ENCODE results near the gene FRMD4A. TPM values are rescaled to one million over a fixed set of nuclear protein-coding genes. Genes with fewer than 3 reads are reported as not detected.

Gene FRMD4A
- polyA plus RNA-seq, 1 donor (not counting 4 experiments of a cell fraction or from before 2014, with no cell fraction given): 12.9 TPM

DNA sequence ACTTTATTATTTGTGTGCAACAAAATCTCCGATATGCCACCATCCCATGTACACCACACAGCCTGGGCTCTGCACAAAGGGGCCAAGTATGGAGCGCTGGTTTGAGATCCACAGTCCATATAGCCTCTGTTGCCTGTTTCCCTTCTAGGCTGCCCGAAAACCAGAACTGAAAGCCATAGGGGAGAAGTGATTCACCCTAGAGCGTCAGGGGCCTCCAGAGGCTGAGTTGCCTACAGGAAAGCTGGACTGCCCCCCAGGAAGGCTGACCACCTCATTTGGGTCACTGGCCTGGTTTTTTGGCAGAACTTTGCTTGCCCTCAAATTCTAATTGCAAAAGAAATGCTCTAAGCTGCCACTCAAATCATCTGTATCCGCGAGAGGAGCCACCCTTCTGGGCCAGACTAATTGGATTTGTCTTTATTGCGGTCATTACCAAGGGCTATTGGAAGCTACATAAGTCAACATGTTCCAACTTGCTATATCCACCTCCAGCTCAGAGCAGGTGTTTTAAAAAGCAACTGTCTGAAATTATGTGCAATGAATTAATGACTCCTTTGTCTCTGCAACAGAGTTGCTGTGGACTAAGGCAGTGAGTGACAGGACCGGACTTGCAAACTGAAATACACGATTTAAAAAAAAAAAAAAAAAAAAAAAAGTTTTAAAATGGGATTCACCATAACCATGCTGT is 28.3 kb upstream of the FRMD4A start:
- dilution Hi-C loops (cut with MboI; ENCODE audit: extremely low pct_ligation_motif_present, low sequenced_read_pairs): no loop called here
- DNase-seq (ENCODE audit: low read depth, low spot score): peak; percentile 81
- H2AFZ ChIP-seq (ENCODE audit: control insufficient read depth, low read length): no peak overlapping the region

DNA sequence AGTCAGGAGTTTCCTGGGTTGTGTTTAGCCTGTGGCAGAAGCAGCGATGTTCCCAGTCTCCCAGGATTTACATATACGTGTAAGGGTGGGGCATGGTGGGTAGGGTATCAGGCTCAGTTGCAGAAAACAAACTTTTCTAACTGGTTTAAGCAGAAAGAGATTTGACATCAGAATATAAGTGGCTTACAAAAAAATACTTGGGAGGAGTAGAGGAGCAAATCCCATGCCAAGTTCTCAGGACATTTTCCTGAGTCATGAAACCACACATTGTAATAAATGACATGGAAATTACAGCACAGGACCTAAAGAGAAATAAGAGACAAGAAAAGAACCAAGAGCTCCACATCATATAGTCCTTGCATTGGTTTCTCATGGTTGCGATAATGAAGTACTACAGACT is 26.2 kb upstream of the FRMD4A start:
- DNase-seq (ENCODE audit: low read depth, low spot score): no peak
- Histone ChIP-seq H4K20me1 (ENCODE audit: control insufficient read depth, extremely low read depth, insufficient read depth, low read length) (no peaks in the 10 kb centered on the region), H2AFZ (ENCODE audit: control insufficient read depth, low read length) (no peak overlapping the region), H3K27ac (ENCODE audit: control insufficient read depth, insufficient read depth, low read length) (no peak overlapping the region), H3K9ac (ENCODE audit: control insufficient read depth, extremely low read depth, insufficient read depth, low read length) (no peak overlapping the region), H3K9me1 (ENCODE audit: control insufficient read depth, extremely low read depth, insufficient read depth, low read length) (no peaks in the 10 kb centered on the region), H3K4me1 (ENCODE audit: control insufficient read depth, extremely low read depth, insufficient read depth, low read length) (peaks cover 13% of the 10 kb centered on the region), H3K27me3 (ENCODE audit: control insufficient read depth, extremely low read depth, insufficient read depth, low read length) (no peaks in the 10 kb centered on the region), H3K36me3 (ENCODE audit: control insufficient read depth in 2 of 2, extremely low read depth in 1 of 2, insufficient read depth in 2 of 2, low read length in 2 of 2) (no peaks in the 10 kb centered on the region), H3K9me3 (ENCODE audit: control insufficient read depth, low read depth, low read length) (no peaks in the 10 kb centered on the region), H3K4me3 (ENCODE audit: control insufficient read depth in 2 of 3, extremely low read depth in 1 of 3, insufficient read depth in 2 of 3, low read depth in 1 of 3, low read length in 3 of 3) (no peak overlapping the region), H3K79me2 (ENCODE audit: control insufficient read depth, insufficient read depth, low read length) (no peaks in the 10 kb centered on the region), H3K4me2 (ENCODE audit: control insufficient read depth, extremely low read depth, insufficient read depth, low read depth, low read length) (no peak overlapping the region)
- dilution Hi-C loops (cut with MboI; ENCODE audit: extremely low pct_ligation_motif_present, low sequenced_read_pairs): no loop called here
- peak; percentile 23 for FAIRE-seq
- TF ChIP-seq, protein P1, sequence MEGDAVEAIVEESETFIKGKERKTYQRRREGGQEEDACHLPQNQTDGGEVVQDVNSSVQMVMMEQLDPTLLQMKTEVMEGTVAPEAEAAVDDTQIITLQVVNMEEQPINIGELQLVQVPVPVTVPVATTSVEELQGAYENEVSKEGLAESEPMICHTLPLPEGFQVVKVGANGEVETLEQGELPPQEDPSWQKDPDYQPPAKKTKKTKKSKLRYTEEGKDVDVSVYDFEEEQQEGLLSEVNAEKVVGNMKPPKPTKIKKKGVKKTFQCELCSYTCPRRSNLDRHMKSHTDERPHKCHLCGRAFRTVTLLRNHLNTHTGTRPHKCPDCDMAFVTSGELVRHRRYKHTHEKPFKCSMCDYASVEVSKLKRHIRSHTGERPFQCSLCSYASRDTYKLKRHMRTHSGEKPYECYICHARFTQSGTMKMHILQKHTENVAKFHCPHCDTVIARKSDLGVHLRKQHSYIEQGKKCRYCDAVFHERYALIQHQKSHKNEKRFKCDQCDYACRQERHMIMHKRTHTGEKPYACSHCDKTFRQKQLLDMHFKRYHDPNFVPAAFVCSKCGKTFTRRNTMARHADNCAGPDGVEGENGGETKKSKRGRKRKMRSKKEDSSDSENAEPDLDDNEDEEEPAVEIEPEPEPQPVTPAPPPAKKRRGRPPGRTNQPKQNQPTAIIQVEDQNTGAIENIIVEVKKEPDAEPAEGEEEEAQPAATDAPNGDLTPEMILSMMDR (optimal IDR thresholded peaks at IDR 0.05 in 1 of 3, IDR thresholded peaks at IDR 0.05 in 1 of 3, conservative IDR thresholded peaks at IDR 0.05 in 1 of 3; ENCODE audit: extremely low read depth in 1 of 3, insufficient read depth in 2 of 3, low read length in 3 of 3): no peak
- no peak for TF ChIP-seq EZH2 (IDR thresholded peaks at IDR 0.05; ENCODE audit: low read length)

More for the DNA sequence above, 28.3 kb upstream of the FRMD4A start:
- H3K4me1 ChIP-seq (ENCODE audit: control insufficient read depth, extremely low read depth, insufficient read depth, low read length): peaks cover 13% of the 10 kb centered on the region
- no peak overlapping the region for H3K27ac ChIP-seq (ENCODE audit: control insufficient read depth, insufficient read depth, low read length)
- no peaks in the 10 kb centered on the region for H3K27me3 ChIP-seq (ENCODE audit: control insufficient read depth, extremely low read depth, insufficient read depth, low read length)
- H4K20me1 ChIP-seq (ENCODE audit: control insufficient read depth, extremely low read depth, insufficient read depth, low read length): no peaks in the 10 kb centered on the region
- no peaks in the 10 kb centered on the region for H3K36me3 ChIP-seq (ENCODE audit: control insufficient read depth in 2 of 2, extremely low read depth in 1 of 2, insufficient read depth in 2 of 2, low read length in 2 of 2)
- H3K9ac ChIP-seq (ENCODE audit: control insufficient read depth, extremely low read depth, insufficient read depth, low read length): no peak overlapping the region
- TF ChIP-seq, protein P1 (optimal IDR thresholded peaks at IDR 0.05 in 1 of 3, IDR thresholded peaks at IDR 0.05 in 1 of 3, conservative IDR thresholded peaks at IDR 0.05 in 1 of 3; ENCODE audit: extremely low read depth in 1 of 3, insufficient read depth in 2 of 3, low read length in 3 of 3): no peak
- no peak for TF ChIP-seq EZH2 (IDR thresholded peaks at IDR 0.05; ENCODE audit: low read length)
- H3K79me2 ChIP-seq (ENCODE audit: control insufficient read depth, insufficient read depth, low read length): no peaks in the 10 kb centered on the region
- no peaks in the 10 kb centered on the region for H3K9me3 ChIP-seq (ENCODE audit: control insufficient read depth, low read depth, low read length)
- FAIRE-seq: peak; percentile 43
- H3K9me1 ChIP-seq (ENCODE audit: control insufficient read depth, extremely low read depth, insufficient read depth, low read length): no peaks in the 10 kb centered on the region
- peak overlapping the region; percentile 34 for H3K4me2 ChIP-seq (ENCODE audit: control insufficient read depth, extremely low read depth, insufficient read depth, low read depth, low read length)
- no peak overlapping the region for H3K4me3 ChIP-seq (ENCODE audit: control insufficient read depth in 2 of 3, extremely low read depth in 1 of 3, insufficient read depth in 2 of 3, low read depth in 1 of 3, low read length in 3 of 3)
